A673 (cell line): ENCODE measurements around the gene CCDC92. TPM values are rescaled to one million over a fixed set of nuclear protein-coding genes. Genes with fewer than 3 reads are reported as not detected.

ENCODE experiments used
- BruUV-seq: library from RNA; stranded (reverse); fragments of 400-500 nt; replicated peaks from 2 replicates; lab custom pipeline; 2021; lab: Mats Ljungman, UMichigan
- CTCF ChIA-PET: fragments of 300-600 bp; sonication (Branson Sonifier 250); formaldehyde crosslinking; loops from one replicate; lab custom pipeline; 2022; ENCODE audit warnings: antibody characterized with exemption; lab: Charles Lee
- POLR2A ChIA-PET: fragments of 300-600 bp; sonication (Branson Sonifier 250); formaldehyde crosslinking; loops from one replicate; lab custom pipeline; 2022; ENCODE audit warnings: antibody characterized with exemption; ENCODE audit not compliant: low non-redundant PET; lab: Charles Lee
- DNase-seq: peaks from one replicate; pipeline ENCODE4 v3.0.0-alpha.2; 2015; ENCODE audit warnings: low spot score
- H3K27ac ChIP-seq: fragments of 200-600 bp; sonication (generic); 2 replicates; pipeline ENCODE4 v1.5.1; 2016; ENCODE audit warnings: mixed run types, low read depth, mild to moderate bottlenecking, mixed read lengths, antibody characterized with exemption, low read length; ENCODE audit not compliant: poor library complexity, severe bottlenecking
- H3K27me3 ChIP-seq: fragments of 200-600 bp; sonication (generic); replicated peaks from 2 replicates; pipeline ENCODE4 v1.6.1; 2017; ENCODE audit warnings: mixed run types, low read depth, mild to moderate bottlenecking, mixed read lengths, antibody characterized with exemption, low read length; ENCODE audit not compliant: insufficient read depth, poor library complexity
- H3K36me3 ChIP-seq: fragments of 200-600 bp; sonication (generic); 2 replicates; pipeline ENCODE4 v1.6.1; 2016; ENCODE audit warnings: mixed run types, mild to moderate bottlenecking, mixed read lengths, antibody characterized with exemption, low read length; ENCODE audit not compliant: insufficient read depth, poor library complexity, severe bottlenecking
- H3K4me1 ChIP-seq: fragments of 200-600 bp; sonication (generic); 2 replicates; pipeline ENCODE4 v1.6.1; 2017; ENCODE audit warnings: mixed run types, mild to moderate bottlenecking, mixed read lengths, antibody characterized with exemption, low read length; ENCODE audit not compliant: insufficient read depth, poor library complexity, severe bottlenecking
- H3K4me3 ChIP-seq: fragments of 200-600 bp; sonication (generic); 2 replicates; pipeline ENCODE4 v1.5.1; 2016; ENCODE audit warnings: low read depth, mixed run types, mild to moderate bottlenecking, mixed read lengths, low read length; ENCODE audit not compliant: poor library complexity, severe bottlenecking
- H3K9me3 ChIP-seq: fragments of 200-600 bp; sonication (generic); 2 replicates; pipeline ENCODE4 v1.6.1; 2016; ENCODE audit warnings: mixed run types, low read depth, mild to moderate bottlenecking, mixed read lengths, antibody characterized with exemption, low read length; ENCODE audit not compliant: poor library complexity, severe bottlenecking
- EZH2 ChIP-seq: fragments of 200-600 bp; sonication (generic); IDR thresholded peaks from 2 replicates; pipeline ENCODE4 v1.6.1; 2017; ENCODE audit warnings: borderline replicate concordance, low read depth, mild to moderate bottlenecking, mixed read lengths, antibody characterized with exemption, low read length; ENCODE audit not compliant: poor library complexity, severe bottlenecking
- intact Hi-C: fragments of 100-400 bp; cut with micrococcal nuclease; formaldehyde crosslinking; loops from one replicate; pipeline ENCODE4 v1.10.0; 2022; ENCODE audit not compliant: unreplicated experiment
- total RNA-seq: library from RNA; stranded (reverse); gene quantifications from 2 replicates; pipeline ENCODE4 v1.2.3, GENCODE V29; 2021
- TF ChIP-seq, protein P1 (sequence below): fragments of 300-800, 200-600 bp; sonication (generic); conservative IDR thresholded peaks from 2 replicates; pipeline ENCODE4 v1.5.1; 2017; ENCODE audit warnings: low read depth, mild to moderate bottlenecking, antibody characterized with exemption, low read length, moderate library complexity, mixed read lengths

The CCDC92 gene
- total RNA-seq, 1 experiment from 2014 or later = 28.7 TPM

GRCh38 chr12:124006085-124006845 is 33.6 kb upstream of the CCDC92 start:
- Histone ChIP-seq H3K4me3 (no peak overlapping the region), H3K4me1 (no peaks in the 10 kb centered on the region), H3K27ac (no peak overlapping the region), H3K9me3 (no peaks in the 10 kb centered on the region), H3K36me3 (peaks cover 24% of the 10 kb centered on the region), H3K27me3 (no peaks in the 10 kb centered on the region)
- intact Hi-C loops = no loop called here
- BruUV-seq = no TSS peak
- POLR2A ChIA-PET = no interaction called here
- TF ChIP-seq, protein P1, sequence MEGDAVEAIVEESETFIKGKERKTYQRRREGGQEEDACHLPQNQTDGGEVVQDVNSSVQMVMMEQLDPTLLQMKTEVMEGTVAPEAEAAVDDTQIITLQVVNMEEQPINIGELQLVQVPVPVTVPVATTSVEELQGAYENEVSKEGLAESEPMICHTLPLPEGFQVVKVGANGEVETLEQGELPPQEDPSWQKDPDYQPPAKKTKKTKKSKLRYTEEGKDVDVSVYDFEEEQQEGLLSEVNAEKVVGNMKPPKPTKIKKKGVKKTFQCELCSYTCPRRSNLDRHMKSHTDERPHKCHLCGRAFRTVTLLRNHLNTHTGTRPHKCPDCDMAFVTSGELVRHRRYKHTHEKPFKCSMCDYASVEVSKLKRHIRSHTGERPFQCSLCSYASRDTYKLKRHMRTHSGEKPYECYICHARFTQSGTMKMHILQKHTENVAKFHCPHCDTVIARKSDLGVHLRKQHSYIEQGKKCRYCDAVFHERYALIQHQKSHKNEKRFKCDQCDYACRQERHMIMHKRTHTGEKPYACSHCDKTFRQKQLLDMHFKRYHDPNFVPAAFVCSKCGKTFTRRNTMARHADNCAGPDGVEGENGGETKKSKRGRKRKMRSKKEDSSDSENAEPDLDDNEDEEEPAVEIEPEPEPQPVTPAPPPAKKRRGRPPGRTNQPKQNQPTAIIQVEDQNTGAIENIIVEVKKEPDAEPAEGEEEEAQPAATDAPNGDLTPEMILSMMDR = no peak
- TF ChIP-seq EZH2 = no peak
- DNase-seq = no peak
- CTCF ChIA-PET = no interaction called here

GRCh38 chr12:124004233-124004875 is 31.7 kb upstream of the CCDC92 start:
- TF ChIP-seq, protein P1 = no peak
- TF ChIP-seq EZH2 = no peak
- H3K4me3 ChIP-seq = no peak overlapping the region
- no peaks in the 10 kb centered on the region for H3K27me3 ChIP-seq
- POLR2A ChIA-PET = no interaction called here
- DNase-seq = no peak
- BruUV-seq = no TSS peak
- H3K9me3 ChIP-seq = no peaks in the 10 kb centered on the region
- CTCF ChIA-PET = no interaction called here
- H3K36me3 ChIP-seq = peaks cover 23% of the 10 kb centered on the region
- no peaks in the 10 kb centered on the region for H3K4me1 ChIP-seq
- no peak overlapping the region for H3K27ac ChIP-seq
- intact Hi-C loops = no loop called here

GRCh38 chr12:124002654-124003053 is 30.0 kb upstream of the CCDC92 start:
- BruUV-seq = no TSS peak
- intact Hi-C loops = no loop called here

More at GRCh38 chr12:124002654-124003053, 30.0 kb upstream of the CCDC92 start:
- H3K27ac ChIP-seq = no peak overlapping the region
- no peak overlapping the region for H3K4me3 ChIP-seq
- no peak for DNase-seq
- POLR2A ChIA-PET = no interaction called here
- TF ChIP-seq, protein P1 = no peak
- TF ChIP-seq EZH2 = no peak
- H3K36me3 ChIP-seq = peaks cover 33% of the 10 kb centered on the region
- no peaks in the 10 kb centered on the region for H3K9me3 ChIP-seq
- no peaks in the 10 kb centered on the region for H3K27me3 ChIP-seq
- H3K4me1 ChIP-seq = peaks cover 3% of the 10 kb centered on the region
- CTCF ChIA-PET = no interaction called here
